B cell (primary cell): ENCODE measurements around the gene HPDL. TPM values are rescaled to one million over a fixed set of nuclear protein-coding genes. Genes with fewer than 3 reads are reported as not detected.

Experiments
- ATAC-seq: fragments of 200-7000 bp; cut with Tn5 transposase; one replicate; pipeline ENCODE4 v1.10.0; 2021; ENCODE audit warnings: low read depth, mild to moderate bottlenecking, moderate number of reproducible peaks, moderate library complexity
- CTCF ChIA-PET: fragments of 350-600 bp; sonication (Branson Sonifier 250); formaldehyde crosslinking; loops from one replicate; lab custom pipeline; 2021; ENCODE audit warnings: antibody characterized with exemption, inconsistent platforms; lab: Charles Lee
- POLR2A ChIA-PET: fragments of 350-600 bp; sonication (Branson Sonifier 250); formaldehyde crosslinking; loops from one replicate; lab custom pipeline; 2021; ENCODE audit warnings: antibody characterized with exemption; lab: Charles Lee
- DNase-seq: peaks from one replicate; pipeline ENCODE4 v3.0.0; 2013
- H2AFZ ChIP-seq: 2 replicates; pipeline ENCODE4 v1.6.1; 2012; ENCODE audit warnings: mild to moderate bottlenecking, low read depth, low read length; ENCODE audit not compliant: insufficient read depth, poor library complexity, severe bottlenecking
- H3K27ac ChIP-seq, 2 donors: 1 replicate in 1 of 2; 2 replicates in 1 of 2; pipeline ENCODE4 v1.5.1; 2012 to 2013; ENCODE audit warnings: low read length in 2 of 2, mild to moderate bottlenecking in 2 of 2, moderate library complexity in 1 of 2
- H3K27me3 ChIP-seq, 4 experiments: fragments of 200-600 bp in 1 of 4; sonication (generic) in 1 of 4; replicated peaks in 1 of 4; 1 replicate in 2 of 4; 2 replicates in 2 of 4; pipeline versions ENCODE4 v1.6.1 to v1.7.0; 2013 to 2016; ENCODE audit warnings: low read length in 3 of 4, mild to moderate bottlenecking in 2 of 4, mixed read lengths in 1 of 4, moderate library complexity in 1 of 4; ENCODE audit not compliant: insufficient read depth in 4 of 4, control insufficient read depth in 3 of 4; ENCODE audit errors: control extremely low read depth in 1 of 4
- H3K36me3 ChIP-seq, 2 experiments: replicated peaks in 1 of 2; 1 replicate in 1 of 2; 2 replicates in 1 of 2; pipeline versions ENCODE4 v1.6.1 to v1.7.1; 2013; ENCODE audit warnings: low read length in 1 of 2; ENCODE audit not compliant: insufficient read depth in 2 of 2, control insufficient read depth in 1 of 2; ENCODE audit errors: control extremely low read depth in 1 of 2, extremely low read depth in 1 of 2
- H3K4me1 ChIP-seq, 2 donors: fragments of 200-600 bp in 1 of 2; sonication (generic) in 1 of 2; 1 replicate in 1 of 2; 2 replicates in 1 of 2; pipeline versions ENCODE4 v1.5.1 to v1.6.1; 2013 to 2017; ENCODE audit warnings: low read length in 2 of 2; ENCODE audit not compliant: control insufficient read depth in 2 of 2, insufficient read depth in 2 of 2
- H3K4me2 ChIP-seq: replicated peaks from 2 replicates; pipeline ENCODE3; 2012; ENCODE audit warnings: mild to moderate bottlenecking, low read depth, low read length; ENCODE audit not compliant: poor library complexity, severe bottlenecking
- H3K4me3 ChIP-seq, 5 experiments: fragments of 200-600 bp in 1 of 5; sonication (generic) in 1 of 5; 1 replicate in 3 of 5; 2 replicates in 2 of 5; pipeline versions ENCODE4 v1.5.1 to v1.7.0; 2011 to 2016; ENCODE audit warnings: low read length in 4 of 5, mild to moderate bottlenecking in 4 of 5, low read depth in 2 of 5, control low read depth in 1 of 5, moderate library complexity in 1 of 5; ENCODE audit not compliant: insufficient read depth in 1 of 5; ENCODE audit errors: control extremely low read depth in 1 of 5, extremely low read depth in 1 of 5
- H3K79me2 ChIP-seq: fragments of 200-600 bp; sonication (generic); one replicate; pipeline ENCODE4 v1.6.0; 2016; ENCODE audit warnings: low read length; ENCODE audit not compliant: control insufficient read depth, insufficient read depth
- H3K9ac ChIP-seq: fragments of 200-600 bp; sonication (generic); 2 replicates; pipeline ENCODE4 v1.6.1; 2017; ENCODE audit warnings: mild to moderate bottlenecking, low read length, moderate library complexity
- H3K9me3 ChIP-seq, 3 donors: one replicate each; pipeline versions ENCODE4 v1.6.1 to v1.7.1; 2013; ENCODE audit warnings: low read length in 2 of 3; ENCODE audit not compliant: control insufficient read depth in 2 of 3, insufficient read depth in 1 of 3; ENCODE audit errors: control extremely low read depth in 1 of 3
- H4K20me1 ChIP-seq: 2 replicates; pipeline ENCODE4 v1.6.0; 2012; ENCODE audit warnings: mild to moderate bottlenecking, low read length; ENCODE audit not compliant: insufficient read depth, control insufficient read depth, poor library complexity, severe bottlenecking
- H3K27ac Mint-ChIP-seq: one replicate; pipeline ENCODE4 v1.8.0; 2021; ENCODE audit warnings: mixed read lengths
- H3K27me3 Mint-ChIP-seq: one replicate; pipeline ENCODE4 v1.8.0; 2021; ENCODE audit warnings: mixed read lengths
- H3K4me1 Mint-ChIP-seq: one replicate; pipeline ENCODE4 v1.8.0; 2021; ENCODE audit warnings: mixed read lengths
- H3K4me3 Mint-ChIP-seq: one replicate; pipeline ENCODE4 v1.8.0; 2021; ENCODE audit warnings: mixed read lengths
- H3K9me3 Mint-ChIP-seq: one replicate; pipeline ENCODE4 v1.8.0; 2022; ENCODE audit warnings: mixed read lengths; ENCODE audit not compliant: insufficient read depth
- EZH2 ChIP-seq: IDR thresholded peaks from 2 replicates; pipeline ENCODE4 v1.6.1; 2012; ENCODE audit warnings: borderline replicate concordance, low read depth, mild to moderate bottlenecking, moderate library complexity, low read length; ENCODE audit not compliant: insufficient read depth, poor library complexity, severe bottlenecking
- WGBS: methylation state at CpG from one replicate; pipeline ENCODE4 v1.1.5; 2013; ENCODE audit warnings: missing lambda C conversion rate; ENCODE audit not compliant: insufficient coverage; 5-methylcytosine and 5-hydroxymethylcytosine counted together
- intact Hi-C: fragments of 100-400 bp; cut with micrococcal nuclease; formaldehyde crosslinking; loops from one replicate; pipeline ENCODE4 v1.10.0; 2022
- polyA plus RNA-seq: library from polyadenylated mRNA; depleted of rRNA; stranded (reverse); fragments of >200 nt; gene quantifications from 2 replicates; pipeline ENCODE4 v1.2.3, GENCODE V29; 2012
- total RNA-seq, 2 donors: library from RNA; stranded (reverse); fragments of 120-200 nt in 1 of 2; gene quantifications; 1 replicate in 1 of 2; 2 replicates in 1 of 2; pipeline versions ENCODE4 v1.2.3 to v1.2.4, GENCODE V29; 2013 to 2022
- TF ChIP-seq, protein P1 (sequence below): fragments of 200-600 bp; IDR thresholded peaks from one replicate; pipeline ENCODE4 v1.8.0; 2022; ENCODE audit warnings: antibody characterized with exemption, mild to moderate bottlenecking

HPDL gene
- total and polyA plus RNA-seq, 2 donors (not counting 1 experiment from before 2014, with no cell fraction given): 0.67 to 0.79 TPM

DNA sequence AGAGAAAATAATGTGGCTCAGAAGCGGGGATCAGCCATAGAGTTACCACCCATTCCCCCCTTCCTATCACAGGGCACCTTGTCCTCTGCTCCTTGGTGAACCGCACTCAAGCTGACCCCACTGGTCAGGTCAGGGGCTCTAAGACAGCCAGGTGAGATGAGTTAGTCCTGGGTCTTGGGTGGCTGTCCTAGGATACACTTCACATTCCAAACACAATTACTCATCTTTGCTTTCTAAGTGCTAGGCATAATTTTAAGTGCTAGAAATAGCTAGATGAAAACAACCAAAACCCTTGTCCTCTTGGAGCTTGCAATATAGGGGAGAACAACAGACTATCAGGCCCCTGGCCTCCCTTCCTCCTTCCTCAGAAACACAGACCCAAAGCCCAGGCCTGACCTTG lies 21.3 kb downstream of the HPDL start:
- no peaks in the 10 kb centered on the region for H3K27me3 ChIP-seq
- H2AFZ ChIP-seq: no peak overlapping the region
- ATAC-seq (no peak), DNase-seq (no peak)
- POLR2A ChIA-PET: interaction anchor here (1.4 kb wide), 1 partner anchor 8 kb away, joined by 5 read pairs; the partner anchor contains the start of genes MUTYH and TOE1
- no peaks in the 10 kb centered on the region for H3K9me3 Mint-ChIP-seq
- no peak overlapping the region for H3K4me3 Mint-ChIP-seq
- TF ChIP-seq, protein P1, sequence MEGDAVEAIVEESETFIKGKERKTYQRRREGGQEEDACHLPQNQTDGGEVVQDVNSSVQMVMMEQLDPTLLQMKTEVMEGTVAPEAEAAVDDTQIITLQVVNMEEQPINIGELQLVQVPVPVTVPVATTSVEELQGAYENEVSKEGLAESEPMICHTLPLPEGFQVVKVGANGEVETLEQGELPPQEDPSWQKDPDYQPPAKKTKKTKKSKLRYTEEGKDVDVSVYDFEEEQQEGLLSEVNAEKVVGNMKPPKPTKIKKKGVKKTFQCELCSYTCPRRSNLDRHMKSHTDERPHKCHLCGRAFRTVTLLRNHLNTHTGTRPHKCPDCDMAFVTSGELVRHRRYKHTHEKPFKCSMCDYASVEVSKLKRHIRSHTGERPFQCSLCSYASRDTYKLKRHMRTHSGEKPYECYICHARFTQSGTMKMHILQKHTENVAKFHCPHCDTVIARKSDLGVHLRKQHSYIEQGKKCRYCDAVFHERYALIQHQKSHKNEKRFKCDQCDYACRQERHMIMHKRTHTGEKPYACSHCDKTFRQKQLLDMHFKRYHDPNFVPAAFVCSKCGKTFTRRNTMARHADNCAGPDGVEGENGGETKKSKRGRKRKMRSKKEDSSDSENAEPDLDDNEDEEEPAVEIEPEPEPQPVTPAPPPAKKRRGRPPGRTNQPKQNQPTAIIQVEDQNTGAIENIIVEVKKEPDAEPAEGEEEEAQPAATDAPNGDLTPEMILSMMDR: no peak
- no peak for TF ChIP-seq EZH2
- no peak overlapping the region for H3K27ac ChIP-seq
- WGBS: no CpG with 5 or more reads among the region's 2 CpGs
- H3K4me2 ChIP-seq: no peak overlapping the region
- peak overlapping the region; percentile 47 for H3K27ac Mint-ChIP-seq
- no peaks in the 10 kb centered on the region for H3K9me3 ChIP-seq
- intact Hi-C loops: no loop called here
- H3K9ac ChIP-seq: no peak overlapping the region
- no peaks in the 10 kb centered on the region for H3K4me1 ChIP-seq
- no peaks in the 10 kb centered on the region for H3K27me3 Mint-ChIP-seq
- no peaks in the 10 kb centered on the region for H3K79me2 ChIP-seq
- H3K4me1 Mint-ChIP-seq: no peaks in the 10 kb centered on the region
- CTCF ChIA-PET: interaction anchor here (0.6 to 3.6 kb wide), 8 partner anchors 8 to 619 kb away, joined by 3 to 14 read pairs (median 4); partner anchors contain the start of genes MUTYH, RNU5D-1 and TOE1
- peaks cover 0 to 34% of the 10 kb centered on the region in 2 experiments for H3K36me3 ChIP-seq
- no peak overlapping the region for H3K4me3 ChIP-seq
- H4K20me1 ChIP-seq: peaks cover 10% of the 10 kb centered on the region

DNA sequence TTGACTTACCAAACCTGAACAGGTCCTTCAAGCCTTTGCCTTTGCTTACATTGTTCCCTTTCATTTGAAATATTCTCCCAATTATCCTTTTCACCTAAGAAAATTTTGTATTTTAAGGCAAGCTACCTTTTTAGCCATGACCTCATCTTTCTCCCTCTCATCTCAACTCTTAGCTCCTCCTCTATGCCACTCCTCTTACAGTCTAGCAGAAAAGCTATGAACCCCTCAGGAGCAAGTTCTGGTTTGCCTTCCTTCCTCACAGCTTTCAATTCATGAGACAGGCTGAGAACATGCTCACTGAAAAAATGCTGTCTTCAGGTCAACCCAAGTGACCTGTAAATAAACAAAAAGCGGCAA lies 21.9 kb downstream of the HPDL start:
- WGBS: 93% methylated on average over 1 of the region's 1 CpG
- Histone ChIP-seq H3K27me3 (no peaks in the 10 kb centered on the region), H3K27ac (no peak overlapping the region), H3K4me1 (no peaks in the 10 kb centered on the region), H3K4me2 (no peak overlapping the region), H4K20me1 (peaks cover 10% of the 10 kb centered on the region), H3K9me3 (no peaks in the 10 kb centered on the region), H3K36me3 (peaks cover 0 to 31% of the 10 kb centered on the region in 2 experiments), H3K4me3 (no peak overlapping the region), H3K79me2 (no peaks in the 10 kb centered on the region), H3K9ac (no peak overlapping the region), H2AFZ (no peak overlapping the region)
- Mint-ChIP-seq H3K27me3 (no peaks in the 10 kb centered on the region), H3K4me1 (no peaks in the 10 kb centered on the region), H3K27ac (peak overlapping the region; percentile 47), H3K9me3 (no peaks in the 10 kb centered on the region), H3K4me3 (no peak overlapping the region)
- intact Hi-C loops: no loop called here
- ChIA-PET CTCF (interaction anchor here (1.5 to 3.6 kb wide), 5 partner anchors 9 to 619 kb away, joined by 3 to 14 read pairs (median 5); partner anchors contain the start of genes MUTYH and TOE1), POLR2A (interaction anchor here (0.7 to 1.4 kb wide), 2 partner anchors 9 to 404 kb away, joined by 3 to 5 read pairs; partner anchors contain the start of genes MUTYH and TOE1)
- DNase-seq (no peak), ATAC-seq (no peak)
- TF ChIP-seq, protein P1: no peak
